ENCODE measurements around the gene TLX2.

DNA sequence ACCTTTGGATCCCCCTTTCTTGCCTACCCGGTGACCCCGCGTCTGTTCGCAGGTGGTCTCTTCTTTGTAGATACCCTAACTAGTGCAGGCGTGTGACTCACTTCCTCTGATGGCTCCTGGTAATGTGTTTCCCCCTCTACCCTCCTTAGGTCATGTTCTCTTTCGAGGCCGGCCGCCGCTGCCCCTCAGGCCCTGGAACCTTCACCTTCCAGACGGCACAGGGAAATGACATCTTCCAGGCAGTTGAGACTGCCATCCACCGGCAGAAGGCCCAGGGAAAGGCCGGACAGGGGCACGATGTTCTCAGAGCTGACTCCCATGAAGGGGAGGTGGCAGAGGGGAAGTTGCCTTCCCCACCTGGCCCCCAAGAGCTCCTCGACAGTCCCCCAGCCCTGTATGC is 41.9 kb downstream of the TLX2 start:
- TF ChIP-seq, protein P1, sequence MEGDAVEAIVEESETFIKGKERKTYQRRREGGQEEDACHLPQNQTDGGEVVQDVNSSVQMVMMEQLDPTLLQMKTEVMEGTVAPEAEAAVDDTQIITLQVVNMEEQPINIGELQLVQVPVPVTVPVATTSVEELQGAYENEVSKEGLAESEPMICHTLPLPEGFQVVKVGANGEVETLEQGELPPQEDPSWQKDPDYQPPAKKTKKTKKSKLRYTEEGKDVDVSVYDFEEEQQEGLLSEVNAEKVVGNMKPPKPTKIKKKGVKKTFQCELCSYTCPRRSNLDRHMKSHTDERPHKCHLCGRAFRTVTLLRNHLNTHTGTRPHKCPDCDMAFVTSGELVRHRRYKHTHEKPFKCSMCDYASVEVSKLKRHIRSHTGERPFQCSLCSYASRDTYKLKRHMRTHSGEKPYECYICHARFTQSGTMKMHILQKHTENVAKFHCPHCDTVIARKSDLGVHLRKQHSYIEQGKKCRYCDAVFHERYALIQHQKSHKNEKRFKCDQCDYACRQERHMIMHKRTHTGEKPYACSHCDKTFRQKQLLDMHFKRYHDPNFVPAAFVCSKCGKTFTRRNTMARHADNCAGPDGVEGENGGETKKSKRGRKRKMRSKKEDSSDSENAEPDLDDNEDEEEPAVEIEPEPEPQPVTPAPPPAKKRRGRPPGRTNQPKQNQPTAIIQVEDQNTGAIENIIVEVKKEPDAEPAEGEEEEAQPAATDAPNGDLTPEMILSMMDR (IDR thresholded peaks at IDR 0.05; ENCODE audit: insufficient read depth, low read length), result no peak
- TF ChIP-seq POLR2AphosphoS5 (IDR thresholded peaks at IDR 0.05; ENCODE audit: low read depth) (no peak), GABPA (IDR thresholded peaks at IDR 0.05; ENCODE audit: low read depth) (no peak)
- TF ChIP-seq, protein P2, sequence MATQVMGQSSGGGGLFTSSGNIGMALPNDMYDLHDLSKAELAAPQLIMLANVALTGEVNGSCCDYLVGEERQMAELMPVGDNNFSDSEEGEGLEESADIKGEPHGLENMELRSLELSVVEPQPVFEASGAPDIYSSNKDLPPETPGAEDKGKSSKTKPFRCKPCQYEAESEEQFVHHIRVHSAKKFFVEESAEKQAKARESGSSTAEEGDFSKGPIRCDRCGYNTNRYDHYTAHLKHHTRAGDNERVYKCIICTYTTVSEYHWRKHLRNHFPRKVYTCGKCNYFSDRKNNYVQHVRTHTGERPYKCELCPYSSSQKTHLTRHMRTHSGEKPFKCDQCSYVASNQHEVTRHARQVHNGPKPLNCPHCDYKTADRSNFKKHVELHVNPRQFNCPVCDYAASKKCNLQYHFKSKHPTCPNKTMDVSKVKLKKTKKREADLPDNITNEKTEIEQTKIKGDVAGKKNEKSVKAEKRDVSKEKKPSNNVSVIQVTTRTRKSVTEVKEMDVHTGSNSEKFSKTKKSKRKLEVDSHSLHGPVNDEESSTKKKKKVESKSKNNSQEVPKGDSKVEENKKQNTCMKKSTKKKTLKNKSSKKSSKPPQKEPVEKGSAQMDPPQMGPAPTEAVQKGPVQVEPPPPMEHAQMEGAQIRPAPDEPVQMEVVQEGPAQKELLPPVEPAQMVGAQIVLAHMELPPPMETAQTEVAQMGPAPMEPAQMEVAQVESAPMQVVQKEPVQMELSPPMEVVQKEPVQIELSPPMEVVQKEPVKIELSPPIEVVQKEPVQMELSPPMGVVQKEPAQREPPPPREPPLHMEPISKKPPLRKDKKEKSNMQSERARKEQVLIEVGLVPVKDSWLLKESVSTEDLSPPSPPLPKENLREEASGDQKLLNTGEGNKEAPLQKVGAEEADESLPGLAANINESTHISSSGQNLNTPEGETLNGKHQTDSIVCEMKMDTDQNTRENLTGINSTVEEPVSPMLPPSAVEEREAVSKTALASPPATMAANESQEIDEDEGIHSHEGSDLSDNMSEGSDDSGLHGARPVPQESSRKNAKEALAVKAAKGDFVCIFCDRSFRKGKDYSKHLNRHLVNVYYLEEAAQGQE (IDR thresholded peaks at IDR 0.05; ENCODE audit: insufficient replicate concordance, low read depth), result no peak

All from HL-60 (cell line).